Keratinocyte (primary cell): ENCODE results near the gene C1QL2.

Experiments used
- CTCF ChIP-seq, 3 experiments: IDR thresholded peaks in 1 of 3; conservative IDR thresholded peaks in 1 of 3; optimal IDR thresholded peaks in 1 of 3; 2 replicates in 2 of 3; 3 replicates in 1 of 3; pipeline versions ENCODE3 to v1.5.1; 2011; ENCODE audit warnings: low read length in 3 of 3, mild to moderate bottlenecking in 3 of 3, moderate library complexity in 2 of 3, control low read depth in 1 of 3, inconsistent platforms in 1 of 3; ENCODE audit not compliant: insufficient read depth in 2 of 3; ENCODE audit errors: extremely low read depth in 1 of 3
- EZH2 ChIP-seq: IDR thresholded peaks from one replicate; pipeline ENCODE4 v1.6.1; 2012; ENCODE audit warnings: inconsistent platforms, mild to moderate bottlenecking, low read length, moderate library complexity

DNA sequence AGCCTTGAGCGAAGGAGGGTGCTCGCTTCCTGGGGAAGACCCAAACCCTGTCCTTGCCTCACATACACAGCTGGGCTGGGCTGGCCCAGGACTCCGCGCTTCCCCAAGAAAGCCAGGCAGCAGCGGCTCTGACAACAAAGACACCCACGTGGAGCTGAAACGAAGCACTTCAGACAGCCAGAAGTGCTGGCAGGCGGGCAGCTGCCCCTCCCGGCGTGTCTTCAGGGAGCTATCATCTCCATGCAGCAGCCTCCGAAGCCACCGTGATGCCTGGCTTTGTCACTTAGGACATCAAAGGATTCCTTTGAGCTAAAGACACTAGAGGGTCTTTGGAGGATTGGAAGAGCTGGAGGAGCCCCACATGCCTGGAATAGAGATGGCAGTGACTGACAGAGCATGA lies 35.2 kb downstream of the C1QL2 start:
- TF ChIP-seq CTCF (optimal IDR thresholded peaks at IDR 0.05 in 1 of 3, IDR thresholded peaks at IDR 0.05 in 1 of 3, conservative IDR thresholded peaks at IDR 0.05 in 1 of 3; ENCODE audit: extremely low read depth in 1 of 3, insufficient read depth in 2 of 3, low read length in 3 of 3) (no peak), EZH2 (no peak)
